ENCODE results near the gene UBALD2.

UBALD2 gene

GRCh38 chr17:76246080-76247066 is 18.8 kb upstream of the UBALD2 start:
- no peak overlapping the region for H3K4me3 ChIP-seq (ENCODE audit: low read depth, low read length)
- TF ChIP-seq CTCF (IDR thresholded peaks at IDR 0.05; ENCODE audit: insufficient read depth, low read depth, low read length, missing control alignments), result no peak
- peak; percentile 99 for DNase-seq (ENCODE audit: low read depth)

- no peak for TF ChIP-seq CTCF (IDR thresholded peaks at IDR 0.05; ENCODE audit: insufficient read depth, low read depth, low read length, missing control alignments)
- H3K4me3 ChIP-seq (ENCODE audit: low read depth, low read length), result no peak overlapping the region
- DNase-seq (ENCODE audit: low read depth), result no peak
Measured at GRCh38 chr17:76247304-76247703, 17.8 kb upstream of the UBALD2 start.

- DNase-seq (ENCODE audit: low read depth), result no peak
- no peak for TF ChIP-seq CTCF (IDR thresholded peaks at IDR 0.05; ENCODE audit: insufficient read depth, low read depth, low read length, missing control alignments)
- no peak overlapping the region for H3K4me3 ChIP-seq (ENCODE audit: low read depth, low read length)
Measured at GRCh38 chr17:76248013-76248782, 16.9 kb upstream of the UBALD2 start.

GRCh38 chr17:76250141-76250540 is 15.0 kb upstream of the UBALD2 start:
- DNase-seq (ENCODE audit: low read depth), result no peak
- no peak for TF ChIP-seq CTCF (IDR thresholded peaks at IDR 0.05; ENCODE audit: insufficient read depth, low read depth, low read length, missing control alignments)
- H3K4me3 ChIP-seq (ENCODE audit: low read depth, low read length), result no peak overlapping the region

- no peak for TF ChIP-seq CTCF (IDR thresholded peaks at IDR 0.05; ENCODE audit: insufficient read depth, low read depth, low read length, missing control alignments)
- DNase-seq (ENCODE audit: low read depth), result no peak
- no peak overlapping the region for H3K4me3 ChIP-seq (ENCODE audit: low read depth, low read length)
Measured at GRCh38 chr17:76251478-76252039, 13.6 kb upstream of the UBALD2 start.

- DNase-seq (ENCODE audit: low read depth), result peak; percentile 77
- H3K4me3 ChIP-seq (ENCODE audit: low read depth, low read length), result peak overlapping the region; percentile 47
- no peak for TF ChIP-seq CTCF (IDR thresholded peaks at IDR 0.05; ENCODE audit: insufficient read depth, low read depth, low read length, missing control alignments)
Measured at GRCh38 chr17:76252040-76252954, 12.9 kb upstream of the UBALD2 start.

- DNase-seq (ENCODE audit: low read depth), result peak; percentile 58
- H3K4me3 ChIP-seq (ENCODE audit: low read depth, low read length), result peak overlapping the region; percentile 47; the same call in 1 of the 2 replicates
Measured at GRCh38 chr17:76252967-76253766, 12.0 kb upstream of the UBALD2 start.
